ENCODE data around the gene LYPLA2.
"Not testable (repeated sequence)": the region's sequence is repeated elsewhere in the genome, so short reads cannot be mapped to it uniquely, and the experiment has no call there.

DNA sequence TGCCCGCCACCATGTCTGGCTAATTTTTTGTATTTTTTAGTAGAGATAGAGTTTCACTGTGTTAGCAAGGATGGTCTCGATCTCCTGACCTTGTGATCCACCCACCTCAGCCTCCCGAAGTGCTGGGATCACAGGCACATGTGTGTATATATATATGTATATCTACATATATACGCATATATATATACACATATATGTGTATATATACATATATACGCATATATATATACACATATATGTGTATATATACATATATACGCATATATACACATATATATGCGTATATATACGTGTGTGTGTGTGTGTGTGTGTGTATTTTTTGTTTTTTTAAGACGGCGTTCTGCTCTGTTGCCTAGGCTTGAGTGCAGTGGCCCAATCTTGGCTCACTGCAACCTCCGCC lies 7.8 kb upstream of the LYPLA2 start:
- TF ChIP-seq RCOR1 (IDR thresholded peaks at IDR 0.05; ENCODE audit: insufficient replicate concordance, low read length); POLR2A (IDR thresholded peaks at IDR 0.05; ENCODE audit: low read depth, low read length); RFX5 (IDR thresholded peaks at IDR 0.05; ENCODE audit: low read depth, low read length): not testable (repeated sequence)
- TF ChIP-seq, protein P1, sequence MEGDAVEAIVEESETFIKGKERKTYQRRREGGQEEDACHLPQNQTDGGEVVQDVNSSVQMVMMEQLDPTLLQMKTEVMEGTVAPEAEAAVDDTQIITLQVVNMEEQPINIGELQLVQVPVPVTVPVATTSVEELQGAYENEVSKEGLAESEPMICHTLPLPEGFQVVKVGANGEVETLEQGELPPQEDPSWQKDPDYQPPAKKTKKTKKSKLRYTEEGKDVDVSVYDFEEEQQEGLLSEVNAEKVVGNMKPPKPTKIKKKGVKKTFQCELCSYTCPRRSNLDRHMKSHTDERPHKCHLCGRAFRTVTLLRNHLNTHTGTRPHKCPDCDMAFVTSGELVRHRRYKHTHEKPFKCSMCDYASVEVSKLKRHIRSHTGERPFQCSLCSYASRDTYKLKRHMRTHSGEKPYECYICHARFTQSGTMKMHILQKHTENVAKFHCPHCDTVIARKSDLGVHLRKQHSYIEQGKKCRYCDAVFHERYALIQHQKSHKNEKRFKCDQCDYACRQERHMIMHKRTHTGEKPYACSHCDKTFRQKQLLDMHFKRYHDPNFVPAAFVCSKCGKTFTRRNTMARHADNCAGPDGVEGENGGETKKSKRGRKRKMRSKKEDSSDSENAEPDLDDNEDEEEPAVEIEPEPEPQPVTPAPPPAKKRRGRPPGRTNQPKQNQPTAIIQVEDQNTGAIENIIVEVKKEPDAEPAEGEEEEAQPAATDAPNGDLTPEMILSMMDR (conservative IDR thresholded peaks at IDR 0.05; ENCODE audit: low read depth, low read length) = not testable (repeated sequence)

All from IMR-90 (cell line).